HUDEP-2 (cell line): ENCODE measurements around the gene PTX3.

Source experiments
- DNase-seq, 76 experiments: peaks; one replicate each; lab custom pipeline; 2025; ENCODE audit not compliant: unreplicated experiment in 76 of 76; lab: John Stamatoyannopoulos, UW

Gene PTX3

GRCh38 chr3:157471064-157471463 is 34.4 kb downstream of the PTX3 start:
- DNase-seq: no peak

GRCh38 chr3:157472648-157473047 is 36.0 kb downstream of the PTX3 start:
- DNase-seq: no peak

GRCh38 chr3:157475921-157476414 is 39.3 kb downstream of the PTX3 start:
- no peak for DNase-seq

GRCh38 chr3:157477441-157477840 is 40.8 kb downstream of the PTX3 start:
- no peak for DNase-seq

- no peak for DNase-seq
These were observed 43.0 kb downstream of the PTX3 start for GRCh38 chr3:157479464-157480243.

- DNase-seq: no peak
These were observed 50.7 kb downstream of the PTX3 start for GRCh38 chr3:157487339-157487738.

- no peak for DNase-seq
These were observed 51.5 kb downstream of the PTX3 start for GRCh38 chr3:157488144-157488543.

- DNase-seq: no peak
These were observed 54.5 kb downstream of the PTX3 start for GRCh38 chr3:157491136-157491535.
